HCT116 (cell line): ENCODE results near the gene RXFP1. TPM values are rescaled to one million over a fixed set of nuclear protein-coding genes. Genes with fewer than 3 reads are reported as not detected.

Experiments
- ATAC-seq: fragments of 200-7000 bp; cut with Tn5 transposase; 2 replicates; pipeline ENCODE4 v1.9.1; 2020; ENCODE audit warnings: mild to moderate bottlenecking, moderate library complexity
- BruUV-seq: library from RNA; stranded (reverse); fragments of 400-500 nt; replicated peaks from 2 replicates; lab custom pipeline; 2021; lab: Mats Ljungman, UMichigan
- CTCF ChIA-PET: fragments of 300-600 bp; sonication (Branson Sonifier 250); formaldehyde crosslinking; loops from one replicate; lab custom pipeline; 2021; ENCODE audit warnings: antibody characterized with exemption; lab: Charles Lee
- POLR2A ChIA-PET: fragments of 300-600, 350-600 bp; sonication (Branson Sonifier 250); formaldehyde crosslinking; loops from one replicate; lab custom pipeline; 2021; ENCODE audit warnings: antibody characterized with exemption; lab: Charles Lee
- RAD21 ChIA-PET, 2 experiments: fragments of 300-600 bp; sonication (Branson Sonifier 250); formaldehyde crosslinking; loops; one replicate each; lab custom pipeline; 2023; ENCODE audit warnings: low total read pairs in 2 of 2; ENCODE audit not compliant: uncharacterized antibody in 2 of 2, unreplicated experiment in 2 of 2, low non-redundant PET in 1 of 2; lab: Charles Lee
- DNase-seq: peaks from one replicate; pipeline ENCODE4 v3.0.0-alpha.2; 2010; ENCODE audit warnings: low read depth, low spot score
- H2AFZ ChIP-seq: fragments of 200-600 bp; shearing (Covaris generic), sonication (generic); 2 replicates; pipeline ENCODE4 v1.6.1; 2017; ENCODE audit warnings: low read depth, mixed run types, mixed read lengths, antibody characterized with exemption, low read length; ENCODE audit not compliant: poor library complexity, severe bottlenecking
- H3K27ac ChIP-seq: 2 replicates; pipeline ENCODE4 v1.5.1; 2012; ENCODE audit warnings: low read depth, low read length
- H3K27me3 ChIP-seq: fragments of 200-600 bp; sonication (generic); 2 replicates; pipeline ENCODE4 v1.6.1; 2016; ENCODE audit warnings: mixed run types, low read length, mixed read lengths; ENCODE audit not compliant: insufficient read depth
- H3K36me3 ChIP-seq, 2 experiments: fragments of 200-500 bp in 1 of 2; fragments of 200-600 bp in 1 of 2; sonication (Bioruptor generic) in 1 of 2; sonication (generic) in 1 of 2; 2 replicates each; pipeline versions ENCODE4 v1.5.1 to v1.6.1; 2014 to 2016; ENCODE audit warnings: low read length in 2 of 2, inconsistent platforms in 1 of 2, mixed read lengths in 1 of 2, mixed run types in 1 of 2; ENCODE audit not compliant: insufficient read depth in 2 of 2, control insufficient read depth in 1 of 2
- H3K4me1 ChIP-seq, 2 experiments: fragments of 200-600 bp in 1 of 2; sonication (generic) in 1 of 2; 2 replicates each; pipeline versions ENCODE4 v1.5.1 to v1.6.1; 2012 to 2017; ENCODE audit warnings: low read length in 2 of 2, inconsistent platforms in 1 of 2, mild to moderate bottlenecking in 1 of 2, mixed read lengths in 1 of 2, mixed run types in 1 of 2, moderate library complexity in 1 of 2; ENCODE audit not compliant: insufficient read depth in 2 of 2, control insufficient read depth in 1 of 2
- H3K4me2 ChIP-seq: fragments of 200-600 bp; sonication (generic); 2 replicates; pipeline ENCODE4 v1.6.1; 2017; ENCODE audit warnings: mixed run types, low read length, mixed read lengths
- H3K4me3 ChIP-seq, 2 experiments: fragments of 200-600 bp in 1 of 2; sonication (generic) in 1 of 2; replicated peaks in 1 of 2; 2 replicates each; pipeline ENCODE4 v1.5.1; 2011 to 2016; ENCODE audit warnings: low read length in 2 of 2, control low read depth in 1 of 2, low read depth in 1 of 2, mild to moderate bottlenecking in 1 of 2, mixed read lengths in 1 of 2, mixed run types in 1 of 2
- H3K79me2 ChIP-seq: fragments of 200-600 bp; sonication (generic); 2 replicates; pipeline ENCODE4 v1.6.1; 2017; ENCODE audit warnings: mild to moderate bottlenecking, mixed run types, low read length, moderate library complexity, mixed read lengths; ENCODE audit not compliant: insufficient read depth
- H3K9ac ChIP-seq: fragments of 200-600 bp; sonication (generic); 2 replicates; pipeline ENCODE4 v1.6.1; 2016; ENCODE audit warnings: low read length, mixed read lengths
- H3K9me2 ChIP-seq: fragments of 200-600 bp; sonication (generic), shearing (Covaris generic); 2 replicates; pipeline ENCODE4 v1.6.1; 2017; ENCODE audit warnings: mixed run types, mild to moderate bottlenecking, moderate library complexity; ENCODE audit not compliant: insufficient read depth
- H3K9me3 ChIP-seq, 2 experiments: fragments of 200-500 bp in 1 of 2; fragments of 200-600 bp in 1 of 2; sonication (Bioruptor generic) in 1 of 2; sonication (generic) in 1 of 2; 2 replicates each; pipeline ENCODE4 v1.6.1; 2014 to 2017; ENCODE audit warnings: low read length in 2 of 2, mixed read lengths in 2 of 2, inconsistent platforms in 1 of 2, low read depth in 1 of 2, mild to moderate bottlenecking in 1 of 2, mixed run types in 1 of 2, moderate library complexity in 1 of 2; ENCODE audit not compliant: control insufficient read depth in 1 of 2, insufficient read depth in 1 of 2
- H4K20me1 ChIP-seq: fragments of 200-600 bp; sonication (generic), shearing (Covaris generic); 2 replicates; pipeline ENCODE4 v1.6.1; 2017; ENCODE audit warnings: mixed run types, mild to moderate bottlenecking, moderate library complexity; ENCODE audit not compliant: insufficient read depth
- CTCF ChIP-seq, 3 experiments: fragments of 200-600 bp in 1 of 3; sonication (generic) in 1 of 3; IDR thresholded peaks in 2 of 3; conservative IDR thresholded peaks in 1 of 3; 2 replicates each; pipeline ENCODE4 v1.5.1; 2012 to 2017; ENCODE audit warnings: low read depth in 2 of 3, low read length in 2 of 3, antibody characterized with exemption in 1 of 3, borderline replicate concordance in 1 of 3, control low read depth in 1 of 3, mild to moderate bottlenecking in 1 of 3, mixed read lengths in 1 of 3, mixed run types in 1 of 3, moderate library complexity in 1 of 3; ENCODE audit not compliant: insufficient read depth in 1 of 3
- ELF1 ChIP-seq: IDR thresholded peaks from 2 replicates; pipeline ENCODE4 v1.6.1; 2012; ENCODE audit warnings: low read depth, borderline replicate concordance
- EZH2 ChIP-seq: fragments of 200-600 bp; sonication (generic); IDR thresholded peaks from 2 replicates; pipeline ENCODE4 v1.6.1; 2017; ENCODE audit warnings: antibody characterized with exemption, mixed run types
- FOSL1 ChIP-seq: IDR thresholded peaks from 2 replicates; pipeline ENCODE4 v1.6.1; 2012; ENCODE audit warnings: low read depth
- RAD21 ChIP-seq: IDR thresholded peaks from 2 replicates; pipeline ENCODE4 v1.6.1; 2012; ENCODE audit warnings: low read depth, mild to moderate bottlenecking
- REST ChIP-seq: IDR thresholded peaks from 2 replicates; pipeline ENCODE4 v1.6.1; 2012; ENCODE audit warnings: low read depth
- SIN3A ChIP-seq: IDR thresholded peaks from 2 replicates; pipeline ENCODE4 v1.6.1; 2012; ENCODE audit warnings: low read depth
- SRF ChIP-seq: IDR thresholded peaks from 2 replicates; pipeline ENCODE4 v1.6.1; 2012; ENCODE audit warnings: low read depth
- TCF7L2 ChIP-seq: IDR thresholded peaks from 2 replicates; pipeline ENCODE4 v1.7.0; 2011; ENCODE audit warnings: borderline replicate concordance, inconsistent platforms; ENCODE audit not compliant: insufficient read depth, insufficient read length; ENCODE audit errors: extremely low read depth
- ZNF274 ChIP-seq: fragments of 200-500 bp; sonication (Bioruptor generic); IDR thresholded peaks from 2 replicates; pipeline ENCODE4 v1.6.1; 2014; ENCODE audit warnings: mild to moderate bottlenecking, low read depth, low read length, inconsistent platforms
- intact Hi-C: fragments of 100-400 bp; cut with micrococcal nuclease; formaldehyde crosslinking; loops from 2 replicates; pipeline ENCODE4 v1.10.0; 2022
- total RNA-seq: library from RNA; stranded (reverse); gene quantifications from one replicate; pipeline ENCODE4 v1.2.1, GENCODE V29; 2021; ENCODE audit not compliant: unreplicated experiment

Gene RXFP1
- total RNA-seq, 1 experiment from 2014 or later: not detected

- no peak for TF ChIP-seq REST
- no peak for TF ChIP-seq TCF7L2
- no peak for TF ChIP-seq FOSL1
- TF ChIP-seq SRF: no peak
- no peak for TF ChIP-seq ZNF274
- TF ChIP-seq SIN3A: no peak
Measured at GRCh38 chr4:158572608-158573007, 50.9 kb downstream of the RXFP1 start (continued).

- H2AFZ ChIP-seq: no peak overlapping the region
- H3K79me2 ChIP-seq: no peaks in the 10 kb centered on the region
- CTCF ChIA-PET: no interaction called here
- peak; percentile 81 for ATAC-seq
- no peak overlapping the region for H3K4me2 ChIP-seq
- H3K27me3 ChIP-seq: no peaks in the 10 kb centered on the region
- H3K9me2 ChIP-seq: no peaks in the 10 kb centered on the region
- H3K36me3 ChIP-seq: no peaks in the 10 kb centered on the region
- no peaks in the 10 kb centered on the region for H3K4me1 ChIP-seq
- no peak overlapping the region for H3K27ac ChIP-seq
- POLR2A ChIA-PET: no interaction called here
- TF ChIP-seq CTCF (IDR thresholded peaks at IDR 0.05 in 2 of 3, conservative IDR thresholded peaks at IDR 0.05 in 1 of 3; ENCODE audit: borderline replicate concordance in 1 of 3, insufficient read depth in 1 of 3, low read depth in 2 of 3, low read length in 2 of 3): peak; percentile 28 to 42 (median 39); a peak in 4 of 6 replicates
- TF ChIP-seq ELF1: no peak
- no peak for TF ChIP-seq EZH2
- peak; percentile 54 for TF ChIP-seq RAD21
- H4K20me1 ChIP-seq: no peaks in the 10 kb centered on the region
- no peak overlapping the region for H3K4me3 ChIP-seq
- RAD21 ChIA-PET: no interaction called here
- peak; percentile 8 for DNase-seq
- no peaks in the 10 kb centered on the region for H3K9me3 ChIP-seq
- intact Hi-C loops: no loop called here
- BruUV-seq: no TSS peak
- H3K9ac ChIP-seq: no peak overlapping the region
Measured at GRCh38 chr4:158578476-158578875, 56.8 kb downstream of the RXFP1 start.
